NK-92 (cell line): ENCODE measurements around the gene CPXM1.
"Not testable (repeated sequence)": the region's sequence is repeated elsewhere in the genome, so short reads cannot be mapped to it uniquely, and the experiment has no call there.

Source experiments
- DNase-seq: peaks from one replicate; lab custom pipeline; 2025; ENCODE audit not compliant: unreplicated experiment; lab: John Stamatoyannopoulos, UW

CPXM1 gene

DNA sequence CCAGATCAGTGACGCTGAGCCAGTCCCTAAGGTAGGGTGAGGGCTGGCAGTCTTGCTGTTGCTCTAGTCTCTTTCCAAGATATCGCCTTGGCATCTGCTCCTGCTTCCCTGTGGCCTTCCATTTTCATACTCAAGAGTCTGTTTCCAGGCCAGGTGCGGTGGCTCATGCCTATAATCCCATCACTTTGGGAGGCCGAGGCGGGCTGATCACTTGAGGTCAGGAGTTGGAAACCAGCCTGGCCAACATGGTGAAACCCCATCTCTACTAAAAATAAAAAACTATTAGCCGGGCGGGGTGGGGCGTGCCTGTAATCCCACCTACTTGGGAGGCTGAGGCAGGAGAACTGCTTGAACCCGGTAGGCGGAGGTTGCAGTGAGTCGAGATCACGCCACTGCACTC is 30.3 kb downstream of the CPXM1 start:
- DNase-seq = not testable (repeated sequence)

DNA sequence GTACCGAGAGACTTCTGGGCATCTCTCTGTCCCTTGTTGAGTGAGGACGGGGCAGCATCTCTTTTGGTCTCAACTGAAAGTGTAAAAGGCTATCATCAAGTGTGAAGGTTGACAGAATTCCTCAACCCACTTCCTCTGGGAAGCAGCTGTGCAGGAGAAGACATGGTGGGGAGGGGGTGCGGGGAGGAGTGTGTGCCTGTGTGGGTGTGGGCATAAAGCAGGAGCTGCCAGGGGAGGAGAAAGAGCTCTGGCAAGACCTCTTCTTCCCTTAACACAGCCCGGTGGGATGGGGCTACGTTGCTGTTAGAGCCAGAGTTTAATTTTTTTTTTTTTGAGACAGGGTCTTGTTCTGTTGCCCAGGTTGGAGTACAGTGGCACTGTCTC is 31.8 kb downstream of the CPXM1 start:
- no peak for DNase-seq

DNA sequence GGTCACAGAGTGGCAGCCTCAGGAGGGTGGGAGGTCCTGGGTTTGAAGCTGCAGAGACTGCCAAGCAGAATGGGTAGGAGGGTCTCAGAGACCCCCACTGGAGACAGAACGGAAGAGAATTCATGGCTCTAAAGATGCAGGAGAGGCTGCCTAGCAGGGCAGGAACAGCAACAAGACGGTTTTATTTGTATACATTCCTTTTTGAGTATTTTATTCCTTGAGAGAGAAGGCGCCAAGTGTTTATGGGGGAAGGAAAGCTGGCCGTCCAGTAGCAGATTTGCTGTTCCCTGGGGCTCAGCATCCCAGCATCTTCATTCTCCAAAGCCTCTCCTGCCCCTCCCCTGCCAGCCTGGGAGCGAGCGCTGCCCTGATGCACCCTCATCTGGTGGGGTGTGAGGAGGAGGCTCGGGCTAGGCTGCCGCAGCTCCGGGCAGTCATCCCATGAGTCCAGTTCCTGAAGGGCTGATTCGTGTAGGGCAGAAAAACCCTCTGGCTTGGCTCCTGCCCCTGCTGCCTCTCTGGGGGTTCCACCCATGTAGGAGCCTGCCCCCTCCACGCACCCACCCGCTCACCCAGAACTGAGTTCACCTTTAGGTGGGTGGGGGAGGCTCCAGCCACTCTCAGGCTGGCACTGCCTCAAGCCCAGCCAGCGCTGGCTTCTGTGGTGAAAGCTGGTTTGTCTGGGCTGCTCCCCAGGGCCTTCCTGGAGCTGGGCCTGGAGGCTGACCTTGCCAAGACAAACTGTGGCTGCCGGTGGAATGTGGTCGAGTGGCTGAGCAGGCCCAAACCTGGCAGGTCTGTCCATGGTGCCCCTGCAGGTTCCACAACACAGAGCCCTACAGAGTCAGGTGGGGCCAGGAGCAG is 32.4 kb downstream of the CPXM1 start:
- DNase-seq = no peak

DNA sequence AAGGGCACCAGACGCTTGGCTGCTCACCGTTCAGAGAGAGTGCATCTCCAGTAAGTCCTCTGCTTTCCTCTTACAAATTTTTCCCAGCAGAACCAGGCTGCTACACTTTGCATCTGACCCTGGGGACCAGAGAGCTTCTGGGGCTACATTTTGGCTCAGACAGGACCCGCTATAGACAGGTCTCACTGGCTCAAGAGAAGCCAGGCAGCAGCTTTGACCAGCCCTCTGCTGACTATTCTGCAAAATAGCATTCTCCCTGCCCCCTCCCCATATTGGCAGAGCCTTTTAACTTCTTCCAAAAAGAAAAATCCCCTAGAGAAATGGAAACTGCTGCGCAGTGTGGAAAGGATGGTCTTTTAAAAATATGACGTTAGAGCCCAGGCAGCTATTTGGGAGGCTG is 37.2 kb downstream of the CPXM1 start:
- no peak for DNase-seq

DNA sequence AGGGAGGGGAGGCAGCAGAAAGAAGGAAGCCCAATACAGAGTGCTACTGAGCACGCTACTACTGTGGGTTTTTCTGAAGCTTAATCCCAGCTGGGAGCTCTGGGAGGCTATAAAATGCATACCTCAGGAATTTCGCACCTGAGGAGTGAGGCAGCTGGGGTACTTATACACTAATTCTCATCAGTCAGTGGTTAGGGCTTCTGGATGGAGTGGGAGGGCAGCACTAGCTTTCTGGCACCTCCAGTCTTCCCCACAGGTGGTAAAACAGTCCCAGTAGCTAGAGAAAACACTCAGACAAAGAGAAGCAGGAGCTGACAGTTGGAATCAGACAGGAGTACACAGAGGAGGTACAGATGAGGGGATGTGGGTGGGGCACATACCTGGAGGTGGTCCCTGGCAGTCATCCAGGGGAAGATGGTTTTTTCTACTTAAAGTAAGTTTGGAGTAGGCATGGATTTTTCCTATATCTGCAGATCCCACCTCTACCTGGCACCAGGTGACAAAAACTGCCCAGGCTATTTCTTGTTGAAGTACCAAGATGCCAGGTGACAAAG is 37.8 kb downstream of the CPXM1 start:
- no peak for DNase-seq

DNA sequence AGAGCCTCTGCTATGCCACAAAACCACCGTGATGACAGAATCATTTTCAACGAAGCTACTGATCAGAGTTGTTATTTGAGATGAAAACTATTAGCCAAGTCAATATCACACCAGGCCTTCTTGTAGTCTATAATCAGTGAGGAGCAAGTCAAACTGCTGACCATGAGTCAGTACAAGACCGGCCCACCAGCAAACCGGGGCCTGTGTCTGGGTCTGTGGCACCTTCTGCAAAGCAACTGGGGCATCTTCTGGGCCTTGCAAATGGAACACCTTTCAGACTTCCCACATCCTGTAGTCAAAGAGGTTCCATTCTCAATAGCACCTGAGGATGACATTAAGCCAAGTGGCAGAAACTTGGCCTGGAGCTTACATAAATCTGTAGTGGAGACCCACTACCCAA is 38.5 kb downstream of the CPXM1 start:
- DNase-seq = no peak

DNA sequence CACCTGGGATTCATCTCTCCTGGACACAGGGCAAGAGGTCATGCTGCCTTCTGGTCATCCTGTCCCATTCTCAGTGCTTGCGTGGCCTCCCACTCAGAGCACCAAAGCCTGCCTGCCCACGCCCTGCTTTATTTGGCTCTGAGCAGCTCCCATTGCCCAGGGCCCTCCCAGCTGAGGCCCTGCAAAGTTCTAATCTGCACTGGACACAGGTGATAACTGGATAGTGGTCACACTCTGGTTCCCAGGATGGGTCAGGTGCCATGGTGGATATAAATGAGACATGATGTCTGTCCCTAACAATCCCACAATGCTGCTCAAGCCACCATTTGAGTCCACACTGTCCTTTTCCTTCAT is 39.5 kb downstream of the CPXM1 start:
- DNase-seq = no peak

DNA sequence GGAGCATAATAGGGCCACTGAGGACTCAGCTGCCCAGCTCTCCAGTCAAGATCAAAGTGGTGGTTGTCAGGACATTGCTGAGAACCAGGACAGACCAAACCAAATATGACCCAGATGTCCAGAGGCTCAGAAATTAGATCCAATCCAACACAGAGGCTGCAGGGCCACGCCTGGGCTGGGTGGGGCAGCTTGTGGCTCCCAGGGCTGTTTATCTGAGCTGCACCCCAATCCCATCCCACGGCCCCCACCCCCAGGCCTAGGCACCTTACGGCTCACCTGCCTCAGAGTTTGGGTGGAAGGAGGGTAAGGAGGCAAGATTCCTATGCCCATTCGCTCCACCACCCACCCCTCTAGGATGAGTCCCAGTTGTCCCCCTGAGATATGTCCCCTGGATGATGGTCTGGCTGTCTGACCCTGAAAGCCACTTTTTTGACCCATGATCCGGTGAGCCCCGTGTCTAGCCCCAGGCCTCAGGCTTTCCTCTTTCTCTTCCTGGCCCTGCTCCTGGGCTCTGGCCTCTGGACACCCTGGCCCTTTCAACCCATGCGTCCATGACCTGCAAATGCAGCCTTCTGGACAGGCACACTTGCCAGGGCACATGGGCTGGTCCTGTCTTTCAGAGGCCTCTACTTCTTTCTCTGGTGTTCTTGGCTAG is 40.0 kb downstream of the CPXM1 start:
- no peak for DNase-seq

DNA sequence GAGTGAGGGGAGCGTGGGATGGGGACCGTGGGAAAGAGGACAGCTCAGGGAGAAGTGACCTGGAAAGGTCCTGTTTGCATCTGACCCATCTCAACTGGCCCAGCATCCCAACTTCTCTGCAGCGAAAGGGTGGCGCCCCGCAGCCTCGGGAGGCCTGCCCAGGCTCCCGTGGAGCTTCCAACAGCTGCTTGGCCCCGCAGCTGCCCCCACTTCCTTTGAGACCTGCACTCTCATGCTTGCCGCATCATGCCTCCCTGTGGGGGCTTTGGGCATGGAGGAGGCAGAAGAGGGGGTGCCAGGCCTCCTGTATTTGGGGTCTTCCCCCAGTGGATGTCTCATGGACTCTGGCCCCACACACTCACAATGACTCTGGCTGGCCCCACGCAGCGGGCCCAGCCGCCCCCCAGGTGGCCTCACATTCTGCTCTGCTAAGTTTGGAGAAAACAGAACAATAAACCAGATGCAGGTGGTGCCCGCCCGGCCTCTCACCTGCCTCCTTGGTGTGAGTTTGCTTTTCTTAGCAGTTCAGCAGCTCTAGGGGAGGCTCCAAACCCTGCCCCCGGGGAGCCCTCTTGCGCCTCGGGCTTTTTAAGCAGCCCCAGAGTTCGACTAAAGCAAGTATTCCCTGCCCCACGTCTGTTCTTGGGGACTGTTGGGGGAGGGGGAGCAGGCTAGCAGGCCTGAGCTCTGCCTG is 40.7 kb downstream of the CPXM1 start:
- no peak for DNase-seq

DNA sequence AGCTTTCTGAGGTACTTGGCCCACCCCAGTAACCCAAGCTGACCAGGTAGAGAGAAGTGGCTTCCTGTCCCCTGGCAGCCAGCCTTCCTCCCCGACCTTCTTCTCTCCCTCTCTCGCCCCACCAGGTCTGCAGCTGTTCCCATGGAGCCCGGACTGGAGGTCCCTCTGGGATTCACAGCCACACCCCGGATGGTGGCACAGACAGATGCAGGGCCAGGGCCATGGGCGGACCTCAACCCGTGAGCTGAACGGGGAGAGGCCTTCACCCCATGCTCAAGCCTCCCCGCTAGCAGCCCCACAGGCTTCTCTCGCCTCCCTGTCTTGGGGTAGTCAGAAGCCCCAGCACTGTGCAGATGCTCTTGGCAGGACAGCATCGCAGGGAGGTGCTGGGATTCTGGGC is 41.3 kb downstream of the CPXM1 start:
- DNase-seq = no peak

DNA sequence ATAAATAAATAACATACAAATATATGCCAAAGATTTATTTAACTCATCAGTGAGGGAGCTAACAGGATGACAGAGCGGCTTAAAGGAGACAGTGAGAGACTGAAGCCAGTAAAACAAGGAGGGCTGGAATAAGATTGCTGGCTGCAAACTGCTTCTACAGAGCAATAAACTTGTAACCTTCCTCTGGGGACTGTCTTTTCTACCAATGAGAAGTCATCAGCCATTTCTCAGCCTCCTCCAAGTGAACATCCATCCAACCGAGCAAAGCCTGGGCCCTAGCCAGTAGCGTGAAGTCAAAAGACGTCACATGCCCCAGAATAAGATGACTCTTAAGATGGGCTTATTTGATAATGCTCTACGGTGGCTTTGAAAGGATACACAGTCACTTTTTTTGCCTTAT is 42.5 kb downstream of the CPXM1 start:
- no peak for DNase-seq

DNA sequence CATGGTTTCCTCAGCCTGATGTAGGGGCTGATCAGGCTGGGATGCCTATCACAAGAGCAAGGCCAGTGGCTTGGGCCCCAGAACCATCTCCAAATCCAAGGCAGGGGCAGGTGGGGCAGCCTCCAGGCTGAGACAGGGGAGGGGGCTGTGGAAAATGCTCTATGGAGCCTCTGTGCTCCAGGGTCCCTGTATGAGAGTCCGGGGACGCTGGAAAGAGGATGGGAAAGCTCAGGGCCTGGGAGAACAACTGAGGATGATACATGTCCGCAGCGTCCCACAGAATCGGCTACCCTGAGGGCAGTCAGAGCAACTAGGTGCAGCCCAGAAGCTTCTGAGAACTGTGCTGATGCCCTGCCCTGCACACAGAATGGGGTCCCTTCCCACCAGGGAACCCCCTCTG is 43.4 kb downstream of the CPXM1 start:
- no peak for DNase-seq

DNA sequence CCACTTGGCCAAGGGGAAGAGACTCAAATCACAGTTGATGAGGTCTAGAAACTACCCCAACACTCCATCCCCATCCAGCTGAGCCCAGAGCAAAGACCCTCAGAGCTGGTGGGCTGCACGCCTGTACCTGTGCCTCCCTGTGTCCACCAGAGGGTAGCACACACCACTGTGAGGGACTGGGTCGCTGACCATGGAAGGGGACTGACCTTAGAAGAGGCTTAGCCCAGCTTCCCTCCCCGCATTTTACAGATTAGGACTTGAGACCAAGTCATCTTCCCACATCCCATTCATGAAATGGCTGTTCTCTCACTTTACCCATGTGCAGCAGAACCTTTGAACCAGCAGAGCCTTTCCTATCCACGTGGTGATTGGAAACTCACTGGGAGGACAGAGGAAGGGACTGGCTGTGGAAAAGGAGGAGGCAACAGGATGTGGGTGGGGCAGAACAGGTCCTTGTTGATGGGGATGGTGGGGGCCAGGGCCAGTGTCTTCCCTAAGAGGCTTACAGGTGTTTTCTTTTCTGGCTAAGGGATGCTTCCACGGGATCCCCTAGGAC is 44.3 kb downstream of the CPXM1 start:
- DNase-seq = no peak

DNA sequence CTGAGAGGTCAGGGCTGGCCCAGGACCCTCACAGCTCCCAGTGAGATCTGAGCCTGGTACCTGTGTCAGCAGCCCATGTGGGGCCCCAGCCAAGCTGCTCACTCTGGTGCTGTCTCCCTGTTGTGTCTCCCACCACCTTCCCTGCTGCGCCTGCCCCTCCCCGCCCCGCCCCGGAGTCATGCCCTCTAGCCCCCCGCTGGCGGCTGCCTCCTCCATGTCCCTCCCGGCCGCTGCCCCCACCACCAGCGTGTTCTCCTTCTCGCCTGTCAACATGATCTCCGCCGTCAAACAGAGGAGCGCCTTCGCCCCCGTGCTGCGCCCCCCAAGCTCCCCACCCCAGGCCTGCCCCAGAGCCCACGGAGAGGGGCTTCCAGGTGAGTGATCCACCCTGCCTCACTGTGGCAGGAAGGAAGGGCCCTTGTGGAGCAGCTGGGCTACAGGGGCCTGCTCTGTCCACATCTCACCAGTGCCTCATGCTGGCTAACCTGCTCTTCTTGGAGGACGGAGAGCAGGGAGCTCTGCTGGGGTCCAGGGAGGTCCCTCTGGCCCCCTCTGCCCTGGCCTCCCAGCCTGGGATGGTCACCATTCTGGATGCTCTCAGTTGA is 44.9 kb downstream of the CPXM1 start:
- DNase-seq = no peak

DNA sequence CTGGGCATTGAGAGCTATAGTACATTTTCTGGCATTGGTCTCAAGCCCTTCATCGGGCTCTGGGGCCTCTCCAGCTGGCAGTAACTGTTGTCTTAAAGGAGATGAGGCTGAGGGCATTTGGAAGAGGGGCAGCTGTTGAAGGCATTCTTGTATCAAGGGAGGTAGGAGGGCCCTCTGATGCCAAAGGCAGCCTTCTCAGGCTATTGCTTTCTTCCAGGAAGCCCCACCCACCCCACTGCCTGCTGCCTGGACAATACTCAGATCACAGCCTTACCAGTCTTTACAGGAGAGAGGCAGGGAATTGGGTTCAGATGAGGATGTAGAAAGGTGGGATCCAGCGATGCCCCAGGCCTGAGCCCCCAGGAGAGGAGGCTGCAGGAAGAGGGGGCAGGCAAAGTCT is 46.0 kb downstream of the CPXM1 start:
- no peak for DNase-seq

DNA sequence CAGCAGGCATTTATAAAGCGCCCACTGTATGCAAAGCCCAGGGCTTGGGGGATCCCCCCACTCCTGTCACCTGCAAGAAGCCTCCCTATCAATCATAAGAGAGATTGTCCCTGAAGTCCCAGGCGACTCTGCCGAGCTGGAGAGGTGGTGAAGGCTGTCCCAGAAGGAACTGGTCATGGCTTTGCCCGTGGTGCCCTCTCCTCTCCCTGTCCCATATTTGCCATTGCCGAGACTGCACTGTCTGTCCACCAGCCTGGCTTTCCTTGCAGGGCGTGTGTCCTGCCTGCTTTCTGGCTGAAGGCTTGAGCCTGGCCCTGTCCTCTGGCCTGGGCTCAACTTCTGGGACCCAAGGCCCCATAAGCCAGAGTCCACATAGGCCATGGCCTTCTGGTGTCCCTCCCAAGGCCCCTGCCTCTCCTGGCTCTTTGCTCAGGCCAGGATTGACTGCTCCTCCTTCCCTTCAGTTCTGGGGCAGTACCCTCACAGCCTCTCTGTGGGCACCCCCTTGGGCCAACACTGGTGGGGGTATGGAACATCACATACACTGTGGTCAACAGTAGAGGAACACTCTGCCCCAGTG is 46.9 kb downstream of the CPXM1 start:
- no peak for DNase-seq

DNA sequence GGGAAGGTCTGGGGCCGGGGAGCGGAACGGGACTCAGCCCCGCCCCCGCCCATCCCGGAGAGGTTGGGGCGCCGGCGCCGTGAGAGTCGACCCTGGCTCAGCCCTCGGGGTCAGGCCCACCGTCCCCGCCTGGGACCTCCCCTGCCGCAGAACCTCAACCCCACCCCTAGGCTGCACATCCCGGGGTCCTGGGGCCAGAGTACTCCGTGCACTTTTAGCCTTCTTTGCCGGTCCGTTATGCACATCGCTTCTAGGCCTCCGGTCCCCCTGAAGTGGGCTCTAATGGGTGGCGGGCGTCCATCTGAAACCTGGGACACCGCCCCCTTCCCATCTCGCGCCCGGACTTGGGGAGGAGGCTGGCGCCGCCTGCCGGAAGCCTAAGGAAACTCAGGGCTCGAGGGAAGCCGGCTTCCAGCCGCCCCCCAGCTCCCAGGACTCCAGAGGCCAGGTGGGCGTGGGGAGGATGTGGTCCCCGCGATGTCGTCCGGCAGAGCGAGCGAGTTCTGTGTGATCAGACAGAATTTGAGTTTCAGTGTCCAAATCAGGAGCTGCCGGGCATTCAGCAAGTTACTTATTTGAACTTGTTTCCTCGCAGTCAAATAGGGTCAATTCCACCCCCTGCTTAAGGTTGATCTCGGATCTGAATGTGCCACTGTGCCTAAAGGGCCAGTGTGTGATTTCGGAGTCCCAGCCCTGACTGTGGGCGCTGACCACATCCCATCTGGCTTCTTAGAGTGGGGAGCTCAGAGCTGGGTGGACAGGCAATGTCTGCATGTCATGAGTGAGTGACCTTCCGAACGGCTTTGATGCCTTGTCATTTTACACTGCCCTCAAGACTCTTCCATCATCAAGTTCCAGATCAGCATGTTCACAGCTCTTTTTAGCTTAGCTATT is 47.6 kb downstream of the CPXM1 start:
- no peak for DNase-seq

DNA sequence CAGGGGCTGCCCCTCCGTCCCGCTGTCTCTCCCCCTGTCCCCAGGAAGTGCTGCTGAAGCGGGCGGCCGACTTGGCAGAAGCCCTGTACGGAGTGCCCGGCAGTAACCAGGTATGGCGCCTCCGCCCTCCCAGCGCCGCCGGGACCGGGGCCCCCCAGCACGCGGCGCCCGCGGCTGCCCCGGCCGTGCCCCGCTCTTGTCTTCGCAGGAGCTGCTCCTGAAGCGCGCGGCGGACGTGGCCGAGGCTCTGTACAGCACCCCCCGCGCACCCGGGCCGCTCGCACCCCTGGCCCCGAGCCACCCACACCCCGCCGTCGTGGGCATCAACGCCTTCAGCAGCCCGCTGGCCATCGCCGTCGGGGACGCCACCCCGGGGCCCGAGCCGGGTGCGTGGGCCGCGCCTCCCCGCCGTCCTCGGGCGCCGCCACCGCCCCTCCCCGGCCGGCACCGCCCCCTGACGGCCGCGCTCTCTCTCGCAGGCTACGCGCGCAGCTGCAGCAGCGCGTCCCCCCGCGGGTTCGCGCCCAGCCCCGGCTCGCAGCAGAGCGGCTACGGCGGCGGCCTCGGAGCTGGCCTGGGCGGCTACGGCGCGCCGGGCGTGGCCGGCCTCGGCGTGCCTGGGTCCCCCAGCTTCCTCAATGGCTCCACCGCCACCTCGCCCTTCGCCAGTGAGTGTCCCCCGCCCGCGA is 48.4 kb downstream of the CPXM1 start:
- DNase-seq = no peak

DNA sequence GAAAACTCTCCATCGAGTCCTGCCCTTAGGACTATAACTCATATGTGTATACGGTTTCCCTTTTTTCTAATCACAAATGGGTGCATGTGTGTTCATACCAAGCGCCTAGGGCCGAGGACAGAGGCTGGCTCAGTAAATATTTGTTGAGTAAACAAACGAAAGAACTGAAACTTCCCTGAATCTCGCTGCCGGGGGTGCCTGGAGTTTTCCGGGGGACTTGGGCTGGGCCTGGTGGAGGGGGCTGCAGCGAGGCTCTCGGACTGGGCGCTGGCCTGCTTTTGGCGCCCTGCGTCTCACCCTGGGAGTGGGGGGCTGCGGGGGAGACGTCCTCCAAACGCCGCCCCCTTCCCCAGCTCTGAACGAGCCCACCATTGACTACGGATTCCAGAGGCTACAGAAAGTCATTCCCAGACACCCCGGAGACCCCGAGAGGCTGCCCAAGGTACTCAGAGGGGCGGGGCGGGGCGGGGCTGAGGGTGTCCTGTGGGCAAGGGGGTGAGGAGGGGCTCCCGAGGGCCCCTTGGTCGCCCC is 49.0 kb downstream of the CPXM1 start:
- no peak for DNase-seq
